Gastroesophageal sphincter (tissue), 3 donors: ENCODE measurements around the gene SMC4.

Experiments used
- EP300 ChIP-seq: sonication (generic); formaldehyde crosslinking; IDR thresholded peaks from one replicate; pipeline ENCODE4 v1.6.1; 2017; ENCODE audit warnings: antibody characterized with exemption, mild to moderate bottlenecking
- POLR2A ChIP-seq, 2 donors: fragments of 450-650 bp; IDR thresholded peaks; one replicate each; pipeline ENCODE4 v1.6.1; 2017; ENCODE audit warnings: antibody characterized with exemption in 2 of 2, mild to moderate bottlenecking in 2 of 2, moderate library complexity in 1 of 2
- POLR2AphosphoS5 ChIP-seq: sonication (generic); formaldehyde crosslinking; IDR thresholded peaks from one replicate; pipeline ENCODE4 v1.6.1; 2017; ENCODE audit warnings: antibody characterized with exemption
- TF ChIP-seq, protein P1 (sequence below), 4 experiments: fragments of 200-600 bp in 2 of 4; fragments of 450-650 bp in 2 of 4; sonication (generic) in 1 of 4; IDR thresholded peaks; one replicate each; pipeline ENCODE4 v1.5.1; 2017 to 2019; ENCODE audit warnings: antibody characterized with exemption in 4 of 4, mild to moderate bottlenecking in 2 of 4, moderate library complexity in 2 of 4

GRCh38 chr3:160401291-160402095 is 2.0 kb downstream of the SMC4 start:
- TF ChIP-seq, protein P1, sequence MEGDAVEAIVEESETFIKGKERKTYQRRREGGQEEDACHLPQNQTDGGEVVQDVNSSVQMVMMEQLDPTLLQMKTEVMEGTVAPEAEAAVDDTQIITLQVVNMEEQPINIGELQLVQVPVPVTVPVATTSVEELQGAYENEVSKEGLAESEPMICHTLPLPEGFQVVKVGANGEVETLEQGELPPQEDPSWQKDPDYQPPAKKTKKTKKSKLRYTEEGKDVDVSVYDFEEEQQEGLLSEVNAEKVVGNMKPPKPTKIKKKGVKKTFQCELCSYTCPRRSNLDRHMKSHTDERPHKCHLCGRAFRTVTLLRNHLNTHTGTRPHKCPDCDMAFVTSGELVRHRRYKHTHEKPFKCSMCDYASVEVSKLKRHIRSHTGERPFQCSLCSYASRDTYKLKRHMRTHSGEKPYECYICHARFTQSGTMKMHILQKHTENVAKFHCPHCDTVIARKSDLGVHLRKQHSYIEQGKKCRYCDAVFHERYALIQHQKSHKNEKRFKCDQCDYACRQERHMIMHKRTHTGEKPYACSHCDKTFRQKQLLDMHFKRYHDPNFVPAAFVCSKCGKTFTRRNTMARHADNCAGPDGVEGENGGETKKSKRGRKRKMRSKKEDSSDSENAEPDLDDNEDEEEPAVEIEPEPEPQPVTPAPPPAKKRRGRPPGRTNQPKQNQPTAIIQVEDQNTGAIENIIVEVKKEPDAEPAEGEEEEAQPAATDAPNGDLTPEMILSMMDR (IDR thresholded peaks at IDR 0.05), result no peak
- TF ChIP-seq POLR2A (IDR thresholded peaks at IDR 0.05) (no peak), POLR2AphosphoS5 (no peak), EP300 (no peak)
